ENCODE data around the gene B4GALT2.

DNA sequence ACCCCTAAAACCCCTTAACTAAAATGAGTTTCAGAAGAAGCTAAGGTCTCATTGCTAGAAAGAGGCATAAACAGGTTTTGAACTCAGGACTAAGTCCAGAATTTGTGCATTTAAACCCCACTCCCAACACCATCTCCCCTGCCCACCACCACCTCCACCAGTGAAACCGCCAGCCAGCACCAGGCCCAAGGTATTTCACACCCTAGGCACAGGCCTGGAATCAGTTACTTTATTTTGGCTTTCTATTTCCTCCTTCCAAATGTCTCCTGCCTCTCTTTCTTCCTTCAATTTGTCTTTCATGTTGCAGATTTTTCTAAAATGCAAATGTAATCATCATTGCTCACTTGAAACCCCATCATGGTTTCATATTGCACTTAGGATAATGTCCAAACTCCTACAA is 34.1 kb upstream of the B4GALT2 start:
- TF ChIP-seq, protein P1, sequence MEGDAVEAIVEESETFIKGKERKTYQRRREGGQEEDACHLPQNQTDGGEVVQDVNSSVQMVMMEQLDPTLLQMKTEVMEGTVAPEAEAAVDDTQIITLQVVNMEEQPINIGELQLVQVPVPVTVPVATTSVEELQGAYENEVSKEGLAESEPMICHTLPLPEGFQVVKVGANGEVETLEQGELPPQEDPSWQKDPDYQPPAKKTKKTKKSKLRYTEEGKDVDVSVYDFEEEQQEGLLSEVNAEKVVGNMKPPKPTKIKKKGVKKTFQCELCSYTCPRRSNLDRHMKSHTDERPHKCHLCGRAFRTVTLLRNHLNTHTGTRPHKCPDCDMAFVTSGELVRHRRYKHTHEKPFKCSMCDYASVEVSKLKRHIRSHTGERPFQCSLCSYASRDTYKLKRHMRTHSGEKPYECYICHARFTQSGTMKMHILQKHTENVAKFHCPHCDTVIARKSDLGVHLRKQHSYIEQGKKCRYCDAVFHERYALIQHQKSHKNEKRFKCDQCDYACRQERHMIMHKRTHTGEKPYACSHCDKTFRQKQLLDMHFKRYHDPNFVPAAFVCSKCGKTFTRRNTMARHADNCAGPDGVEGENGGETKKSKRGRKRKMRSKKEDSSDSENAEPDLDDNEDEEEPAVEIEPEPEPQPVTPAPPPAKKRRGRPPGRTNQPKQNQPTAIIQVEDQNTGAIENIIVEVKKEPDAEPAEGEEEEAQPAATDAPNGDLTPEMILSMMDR (IDR thresholded peaks at IDR 0.05 in 2 of 3, conservative IDR thresholded peaks at IDR 0.05 in 1 of 3; ENCODE audit: control insufficient read depth in 2 of 3, extremely low read depth in 1 of 3, insufficient read depth in 1 of 3, low read depth in 3 of 3, low read length in 3 of 3) = no peak
- TF ChIP-seq RFX5 (IDR thresholded peaks at IDR 0.05; ENCODE audit: low read depth, low read length) (no peak), CHD2 (IDR thresholded peaks at IDR 0.05; ENCODE audit: borderline replicate concordance, low read depth, low read length) (no peak), POLR2A (IDR thresholded peaks at IDR 0.05; ENCODE audit: low read depth, low read length) (no peak), ZNF384 (IDR thresholded peaks at IDR 0.05; ENCODE audit: borderline replicate concordance, low read depth, low read length) (no peak), POLR2AphosphoS5 (IDR thresholded peaks at IDR 0.05; ENCODE audit: low read length) (no peak)
- TF ChIP-seq, protein P2, sequence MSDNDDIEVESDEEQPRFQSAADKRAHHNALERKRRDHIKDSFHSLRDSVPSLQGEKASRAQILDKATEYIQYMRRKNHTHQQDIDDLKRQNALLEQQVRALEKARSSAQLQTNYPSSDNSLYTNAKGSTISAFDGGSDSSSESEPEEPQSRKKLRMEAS (IDR thresholded peaks at IDR 0.05; ENCODE audit: low read depth, low read length) = no peak

Data from GM12878 (cell line).